ENCODE results near the gene PPDPF.

DNA sequence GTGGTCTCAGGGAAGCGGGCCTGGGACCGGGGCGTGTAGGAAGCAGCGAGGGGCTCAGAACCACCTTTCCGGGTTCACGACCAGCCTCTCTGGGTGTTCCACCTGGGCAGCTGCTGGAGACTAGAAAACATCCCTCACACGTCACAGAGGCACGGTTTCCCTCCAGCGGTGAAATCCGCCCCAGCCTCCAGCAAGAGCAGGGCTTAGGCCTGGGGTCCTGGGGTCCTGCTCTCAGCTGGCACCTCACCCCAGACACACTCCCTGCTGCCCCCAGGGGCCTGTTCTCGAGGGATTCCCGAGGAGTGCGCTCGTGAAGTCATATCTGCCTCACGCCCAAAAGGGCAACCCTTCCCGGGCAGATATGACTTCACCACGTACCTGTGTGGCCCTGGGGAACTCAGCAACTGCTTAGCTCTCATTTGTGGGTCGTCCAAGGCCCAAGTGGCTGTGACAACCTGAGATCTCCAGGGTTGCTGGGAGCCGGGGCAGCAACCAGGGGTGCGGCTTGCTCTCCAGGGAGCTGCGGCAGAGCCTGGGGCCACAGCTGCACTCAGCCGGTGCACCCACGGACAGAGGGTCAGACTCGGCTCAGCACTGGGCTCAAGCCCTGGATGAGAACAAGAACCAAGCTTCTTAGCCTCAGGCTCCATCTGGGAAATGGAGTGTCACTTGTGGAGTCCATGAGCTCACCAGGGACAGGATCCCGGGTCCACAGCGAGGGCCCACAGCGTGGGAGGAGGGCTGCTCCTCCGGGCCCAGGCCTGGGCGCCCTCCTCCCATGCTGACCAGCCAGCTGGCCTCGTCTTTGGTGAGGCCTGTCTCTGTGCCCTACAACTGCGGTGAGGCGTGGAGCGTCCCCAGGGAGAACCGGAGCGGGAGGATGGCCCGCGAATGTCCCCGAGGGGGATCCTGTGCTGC, 34.1 kb downstream of the PPDPF start:
- TF ChIP-seq, protein P1, sequence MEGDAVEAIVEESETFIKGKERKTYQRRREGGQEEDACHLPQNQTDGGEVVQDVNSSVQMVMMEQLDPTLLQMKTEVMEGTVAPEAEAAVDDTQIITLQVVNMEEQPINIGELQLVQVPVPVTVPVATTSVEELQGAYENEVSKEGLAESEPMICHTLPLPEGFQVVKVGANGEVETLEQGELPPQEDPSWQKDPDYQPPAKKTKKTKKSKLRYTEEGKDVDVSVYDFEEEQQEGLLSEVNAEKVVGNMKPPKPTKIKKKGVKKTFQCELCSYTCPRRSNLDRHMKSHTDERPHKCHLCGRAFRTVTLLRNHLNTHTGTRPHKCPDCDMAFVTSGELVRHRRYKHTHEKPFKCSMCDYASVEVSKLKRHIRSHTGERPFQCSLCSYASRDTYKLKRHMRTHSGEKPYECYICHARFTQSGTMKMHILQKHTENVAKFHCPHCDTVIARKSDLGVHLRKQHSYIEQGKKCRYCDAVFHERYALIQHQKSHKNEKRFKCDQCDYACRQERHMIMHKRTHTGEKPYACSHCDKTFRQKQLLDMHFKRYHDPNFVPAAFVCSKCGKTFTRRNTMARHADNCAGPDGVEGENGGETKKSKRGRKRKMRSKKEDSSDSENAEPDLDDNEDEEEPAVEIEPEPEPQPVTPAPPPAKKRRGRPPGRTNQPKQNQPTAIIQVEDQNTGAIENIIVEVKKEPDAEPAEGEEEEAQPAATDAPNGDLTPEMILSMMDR (conservative IDR thresholded peaks at IDR 0.05 in 1 of 2, IDR thresholded peaks at IDR 0.05 in 1 of 2; ENCODE audit: low read depth in 1 of 2, low read length in 2 of 2): no peak
- TF ChIP-seq EZH2 (IDR thresholded peaks at IDR 0.05; ENCODE audit: low read length, missing control alignments): no peak
